K562 (cell line): ENCODE data around the gene ZBTB25.

Experiments
- ARID3A ChIP-seq: IDR thresholded peaks from 2 replicates; pipeline ENCODE4 v1.6.1; 2012; ENCODE audit warnings: low read depth, low read length, improper control_type of control experiment, borderline replicate concordance
- CC2D1A ChIP-seq: fragments of 450-650 bp; IDR thresholded peaks from 2 replicates; pipeline ENCODE4 v1.6.1; 2017; ENCODE audit warnings: mild to moderate bottlenecking
- CREM ChIP-seq: IDR thresholded peaks from 2 replicates; pipeline ENCODE4 v1.6.1; 2014; ENCODE audit warnings: antibody characterized with exemption, low read depth
- FOXM1 ChIP-seq, 2 experiments: fragments of 450-650 bp in 1 of 2; sonication (generic) in 1 of 2; formaldehyde crosslinking in 1 of 2; IDR thresholded peaks; 2 replicates each; pipeline versions ENCODE4 v1.6.1 to v1.9.0; 2017 to 2022; ENCODE audit warnings: low read depth in 2 of 2, mild to moderate bottlenecking in 2 of 2, missing genetic modification reagents in 1 of 2, moderate library complexity in 1 of 2
- MAZ ChIP-seq, 2 experiments: fragments of 450-650 bp in 1 of 2; sonication (generic) in 1 of 2; formaldehyde crosslinking; IDR thresholded peaks in 1 of 2; conservative IDR thresholded peaks in 1 of 2; 2 replicates each; pipeline versions ENCODE4 v1.4.0 to v1.5.0; 2020; ENCODE audit warnings: mild to moderate bottlenecking in 1 of 2, missing genetic modification reagents in 1 of 2
- NFYB ChIP-seq: IDR thresholded peaks from 2 replicates; pipeline ENCODE4 v1.6.1; 2011; ENCODE audit warnings: mild to moderate bottlenecking, moderate library complexity; ENCODE audit not compliant: insufficient read length; ENCODE audit errors: extremely low read depth
- POLR2A ChIP-seq: fragments of 450-650 bp; conservative IDR thresholded peaks from 2 replicates; pipeline ENCODE4 v1.6.1; 2016
- PTRF ChIP-seq: fragments of 450-650 bp; IDR thresholded peaks from 2 replicates; pipeline ENCODE4 v1.6.1; 2016; ENCODE audit warnings: mild to moderate bottlenecking, missing genetic modification characterization, missing compliant biosample characterization
- ZFP36 ChIP-seq: fragments of 150-350 bp; IDR thresholded peaks from 2 replicates; pipeline ENCODE4 v1.6.1; 2018; ENCODE audit warnings: low read length, low read depth; ENCODE audit not compliant: partially characterized antibody
- ZNF146 ChIP-seq: IDR thresholded peaks from one replicate; pipeline ENCODE4 v1.6.1; 2018; ENCODE audit warnings: missing compliant biosample characterization; ENCODE audit not compliant: unreplicated experiment

- TF ChIP-seq MAZ (CRISPR knock-in tag; conservative IDR thresholded peaks at IDR 0.05 in 1 of 2, IDR thresholded peaks at IDR 0.05 in 1 of 2) (no peak), CC2D1A (no peak), FOXM1 (IDR thresholded peaks at IDR 0.05; ENCODE audit: low read depth) (no peak), FOXM1 (CRISPR knock-in tag; IDR thresholded peaks at IDR 0.05; ENCODE audit: low read depth) (no peak), NFYB (no peak), POLR2A (no peak), CREM (no peak), ZFP36 (no peak), ARID3A (no peak), ZNF146 (no peak), PTRF (tag) (no peak)
Observed at GRCh38 chr14:64450255-64450654, 53.4 kb downstream of the ZBTB25 start.
